ENCODE results near the gene BCL7A.

The BCL7A gene

DNA sequence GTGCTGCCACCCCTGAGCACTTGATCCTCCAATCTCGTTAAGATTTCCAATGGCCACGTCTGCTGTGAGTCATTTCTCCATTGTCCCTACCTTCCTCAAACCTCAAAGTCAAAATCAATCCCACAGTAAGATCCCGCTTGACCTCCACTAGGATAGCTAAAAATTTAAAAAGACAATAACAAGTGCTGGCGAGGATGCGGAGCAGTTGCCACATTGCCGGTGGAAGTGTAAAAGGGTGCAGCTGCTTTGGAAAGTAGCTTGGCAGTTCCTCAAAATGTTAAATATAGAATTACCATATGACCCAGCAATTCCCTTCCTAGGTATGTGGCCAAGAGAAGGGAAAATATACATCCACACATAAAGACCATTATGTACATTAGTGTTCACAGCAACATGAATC is 9.5 kb upstream of the BCL7A start:
- no peak overlapping the region for H3K4me2 ChIP-seq (ENCODE audit: low read length)

DNA sequence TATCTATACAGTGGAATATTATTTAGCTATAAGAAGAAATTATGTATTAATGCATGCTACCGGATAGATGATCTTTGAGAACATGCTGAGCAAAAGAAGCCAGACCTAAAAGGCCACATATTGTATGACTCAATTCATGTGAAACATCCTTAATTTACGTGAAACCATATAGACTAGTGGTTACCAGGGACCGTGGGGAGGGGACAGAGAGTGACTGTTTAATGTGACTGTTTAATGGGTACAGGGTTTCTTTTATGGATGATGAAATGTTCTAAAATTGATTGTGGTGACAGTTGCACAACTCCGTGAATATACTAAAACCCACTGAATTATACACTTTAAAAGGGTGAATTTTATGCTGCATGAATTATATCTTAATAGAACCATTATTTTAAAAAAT is 8.5 kb upstream of the BCL7A start:
- no peak overlapping the region for H3K4me3 ChIP-seq (ENCODE audit: low read depth, low read length, poor library complexity, severe bottlenecking)
- TF ChIP-seq, protein P1, sequence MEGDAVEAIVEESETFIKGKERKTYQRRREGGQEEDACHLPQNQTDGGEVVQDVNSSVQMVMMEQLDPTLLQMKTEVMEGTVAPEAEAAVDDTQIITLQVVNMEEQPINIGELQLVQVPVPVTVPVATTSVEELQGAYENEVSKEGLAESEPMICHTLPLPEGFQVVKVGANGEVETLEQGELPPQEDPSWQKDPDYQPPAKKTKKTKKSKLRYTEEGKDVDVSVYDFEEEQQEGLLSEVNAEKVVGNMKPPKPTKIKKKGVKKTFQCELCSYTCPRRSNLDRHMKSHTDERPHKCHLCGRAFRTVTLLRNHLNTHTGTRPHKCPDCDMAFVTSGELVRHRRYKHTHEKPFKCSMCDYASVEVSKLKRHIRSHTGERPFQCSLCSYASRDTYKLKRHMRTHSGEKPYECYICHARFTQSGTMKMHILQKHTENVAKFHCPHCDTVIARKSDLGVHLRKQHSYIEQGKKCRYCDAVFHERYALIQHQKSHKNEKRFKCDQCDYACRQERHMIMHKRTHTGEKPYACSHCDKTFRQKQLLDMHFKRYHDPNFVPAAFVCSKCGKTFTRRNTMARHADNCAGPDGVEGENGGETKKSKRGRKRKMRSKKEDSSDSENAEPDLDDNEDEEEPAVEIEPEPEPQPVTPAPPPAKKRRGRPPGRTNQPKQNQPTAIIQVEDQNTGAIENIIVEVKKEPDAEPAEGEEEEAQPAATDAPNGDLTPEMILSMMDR (IDR thresholded peaks at IDR 0.05; ENCODE audit: low read length), result no peak
- no peak overlapping the region for H2AFZ ChIP-seq (ENCODE audit: low read length)
- H3K9ac ChIP-seq (ENCODE audit: low read length), result peak overlapping the region; percentile 46
- H4K20me1 ChIP-seq (ENCODE audit: insufficient read depth, low read length), result no peaks in the 10 kb centered on the region
- peaks cover 7% of the 10 kb centered on the region for H3K9me3 ChIP-seq (ENCODE audit: low read length)
- peak overlapping the region; percentile 54 for H3K4me2 ChIP-seq (ENCODE audit: low read length)
- H3K79me2 ChIP-seq (ENCODE audit: insufficient read depth, low read length), result no peaks in the 10 kb centered on the region
- H3K27me3 ChIP-seq (ENCODE audit: insufficient read depth, low read length), result no peaks in the 10 kb centered on the region
- peaks cover 4% of the 10 kb centered on the region; the same call in 1 of the 2 replicates for H3F3A ChIP-seq (ENCODE audit: insufficient read depth, low read length)
- peaks cover 16% of the 10 kb centered on the region for H3K36me3 ChIP-seq (ENCODE audit: insufficient read depth, low read length)
- H3K4me1 ChIP-seq (ENCODE audit: insufficient read depth, low read length, severe bottlenecking), result peaks cover 60% of the 10 kb centered on the region
- H3K9me2 ChIP-seq (ENCODE audit: low read depth, low read length), result no peaks in the 10 kb centered on the region
- H3K27ac ChIP-seq (ENCODE audit: low read depth, low read length, poor library complexity, severe bottlenecking), result peak overlapping the region; percentile 91

More for the DNA sequence above, 9.5 kb upstream of the BCL7A start:
- Histone ChIP-seq H3K9me3 (ENCODE audit: low read length) (peaks cover 5% of the 10 kb centered on the region; the same call in 1 of the 2 replicates), H3K79me2 (ENCODE audit: insufficient read depth, low read length) (no peaks in the 10 kb centered on the region), H3F3A (ENCODE audit: insufficient read depth, low read length) (peaks cover 10% of the 10 kb centered on the region; the same call in 1 of the 2 replicates), H3K9me2 (ENCODE audit: low read depth, low read length) (no peaks in the 10 kb centered on the region), H3K27me3 (ENCODE audit: insufficient read depth, low read length) (no peaks in the 10 kb centered on the region), H4K20me1 (ENCODE audit: insufficient read depth, low read length) (no peaks in the 10 kb centered on the region), H3K27ac (ENCODE audit: low read depth, low read length, poor library complexity, severe bottlenecking) (peak overlapping the region; percentile 100), H2AFZ (ENCODE audit: low read length) (no peak overlapping the region), H3K4me1 (ENCODE audit: insufficient read depth, low read length, severe bottlenecking) (peaks cover 69% of the 10 kb centered on the region), H3K36me3 (ENCODE audit: insufficient read depth, low read length) (peaks cover 13% of the 10 kb centered on the region), H3K4me3 (ENCODE audit: low read depth, low read length, poor library complexity, severe bottlenecking) (no peak overlapping the region), H3K9ac (ENCODE audit: low read length) (no peak overlapping the region)
- no peak for TF ChIP-seq EZH2 (IDR thresholded peaks at IDR 0.05; ENCODE audit: borderline replicate concordance, low read length)
- TF ChIP-seq, protein P1 (IDR thresholded peaks at IDR 0.05; ENCODE audit: low read length), result no peak

DNA sequence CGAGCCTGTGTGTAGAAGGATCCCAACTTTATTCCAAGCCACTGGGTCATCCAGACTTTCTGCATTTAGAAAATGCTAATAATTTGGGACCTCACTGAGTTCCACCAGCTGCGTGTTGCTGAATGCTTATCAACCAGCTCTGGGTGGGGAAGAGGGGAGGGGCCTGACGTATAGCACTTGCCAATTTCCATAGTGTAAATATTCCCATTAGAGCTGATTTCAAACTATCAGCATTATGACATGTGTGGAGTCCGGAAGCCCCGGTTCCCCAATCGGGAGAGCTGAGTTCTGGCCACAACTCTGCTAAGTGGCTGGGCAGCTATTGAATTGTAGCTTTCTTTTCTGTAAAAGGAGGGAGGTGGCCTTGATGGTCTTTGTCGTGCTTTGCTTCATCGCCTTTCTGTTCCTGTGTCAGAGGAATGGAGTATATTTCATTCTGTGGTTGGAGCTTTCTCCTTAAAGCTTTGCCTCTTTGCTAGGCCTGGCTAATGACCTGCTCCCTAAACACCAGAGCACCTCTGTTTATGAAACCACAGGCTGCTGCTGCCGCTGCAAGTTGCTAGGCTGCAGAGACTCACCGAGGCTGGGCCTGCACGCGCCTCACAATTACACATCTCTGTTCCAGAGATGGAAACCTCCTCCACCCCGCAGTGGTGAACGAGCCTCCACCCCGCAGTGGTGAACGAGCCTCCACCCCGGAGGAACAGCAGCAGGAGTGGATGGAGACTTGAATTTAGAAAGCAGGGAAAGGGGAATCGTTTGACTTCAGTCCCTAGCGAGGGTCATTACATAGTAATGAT is 7.7 kb upstream of the BCL7A start:
- Histone ChIP-seq H3K9me3 (ENCODE audit: low read length) (peaks cover 12% of the 10 kb centered on the region), H3K79me2 (ENCODE audit: insufficient read depth, low read length) (no peaks in the 10 kb centered on the region), H3K4me2 (ENCODE audit: low read length) (peak overlapping the region; percentile 54), H3F3A (ENCODE audit: insufficient read depth, low read length) (peaks cover 4% of the 10 kb centered on the region; the same call in 1 of the 2 replicates), H3K27ac (ENCODE audit: low read depth, low read length, poor library complexity, severe bottlenecking) (peak overlapping the region; percentile 91), H3K9me2 (ENCODE audit: low read depth, low read length) (no peaks in the 10 kb centered on the region), H3K36me3 (ENCODE audit: insufficient read depth, low read length) (peaks cover 21% of the 10 kb centered on the region), H2AFZ (ENCODE audit: low read length) (no peak overlapping the region), H4K20me1 (ENCODE audit: insufficient read depth, low read length) (no peaks in the 10 kb centered on the region), H3K9ac (ENCODE audit: low read length) (peak overlapping the region; percentile 46), H3K4me1 (ENCODE audit: insufficient read depth, low read length, severe bottlenecking) (peaks cover 52% of the 10 kb centered on the region), H3K27me3 (ENCODE audit: insufficient read depth, low read length) (no peaks in the 10 kb centered on the region), H3K4me3 (ENCODE audit: low read depth, low read length, poor library complexity, severe bottlenecking) (peak overlapping the region; percentile 10)
- TF ChIP-seq, protein P1 (IDR thresholded peaks at IDR 0.05; ENCODE audit: low read length), result no peak
- TF ChIP-seq EZH2 (IDR thresholded peaks at IDR 0.05; ENCODE audit: borderline replicate concordance, low read length), result no peak

Data from OCI-LY1 (cell line).